T-helper 1 cell (primary cell): ENCODE measurements around the gene TSPAN9.
A peak's percentile ranks its signal among the peaks of the same experiment; 100 is the strongest.

Source experiments
- DNase-seq, 5 donors: peaks; one replicate each; pipeline ENCODE4 v3.0.0-alpha.2; 2012 to 2020

Gene TSPAN9

DNA sequence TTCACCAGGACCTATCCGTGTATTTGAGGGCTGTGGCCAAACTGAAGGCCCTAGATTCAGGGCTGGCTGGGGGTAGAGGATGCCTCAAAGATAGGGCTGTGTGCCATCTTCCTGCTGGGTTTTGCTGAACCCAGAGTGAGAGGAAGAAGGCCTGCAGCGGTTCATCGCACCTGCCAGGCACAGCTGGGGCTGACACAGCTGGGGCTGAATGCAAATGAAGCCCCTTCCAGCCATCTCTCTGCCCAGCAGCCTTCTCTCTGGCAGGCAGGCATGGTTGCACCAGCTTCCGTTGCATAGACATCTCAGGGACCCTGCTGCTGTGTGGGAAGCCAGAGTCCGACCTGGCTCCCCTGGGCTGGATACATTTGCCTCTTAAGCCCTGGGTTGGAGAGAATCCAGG lies 152.4 kb downstream of the TSPAN9 start:
- DNase-seq, result no peak

DNA sequence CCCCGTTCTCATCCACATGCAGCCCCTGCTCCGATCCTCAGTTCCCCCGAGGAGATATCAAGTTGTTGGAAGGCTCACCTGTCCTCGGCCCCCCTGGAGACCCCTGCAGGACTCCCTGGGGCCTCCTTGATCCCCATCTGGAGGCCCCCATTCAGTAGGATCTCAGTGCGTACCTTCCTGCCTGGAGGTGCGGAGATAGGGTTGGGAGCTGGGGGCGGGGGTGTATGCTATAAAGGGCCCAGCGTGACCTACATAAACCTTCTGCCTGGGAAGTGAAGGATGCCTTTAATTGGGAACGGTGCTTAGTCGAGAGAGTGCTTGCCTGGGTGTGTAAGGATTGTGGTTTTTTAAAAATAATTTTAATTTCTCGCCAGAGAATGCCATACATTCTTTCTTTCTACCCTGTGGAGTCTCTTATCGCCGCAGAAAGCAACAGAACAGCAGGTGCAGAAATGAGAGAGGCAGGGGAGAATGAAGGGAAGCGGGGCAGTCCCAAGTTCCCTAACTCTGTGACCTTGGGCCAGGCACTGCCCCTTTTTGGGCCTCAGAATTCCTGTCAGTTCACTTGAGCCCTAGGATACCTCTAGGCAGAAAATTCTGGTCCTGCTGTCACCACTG lies 153.7 kb downstream of the TSPAN9 start:
- no peak for DNase-seq

DNA sequence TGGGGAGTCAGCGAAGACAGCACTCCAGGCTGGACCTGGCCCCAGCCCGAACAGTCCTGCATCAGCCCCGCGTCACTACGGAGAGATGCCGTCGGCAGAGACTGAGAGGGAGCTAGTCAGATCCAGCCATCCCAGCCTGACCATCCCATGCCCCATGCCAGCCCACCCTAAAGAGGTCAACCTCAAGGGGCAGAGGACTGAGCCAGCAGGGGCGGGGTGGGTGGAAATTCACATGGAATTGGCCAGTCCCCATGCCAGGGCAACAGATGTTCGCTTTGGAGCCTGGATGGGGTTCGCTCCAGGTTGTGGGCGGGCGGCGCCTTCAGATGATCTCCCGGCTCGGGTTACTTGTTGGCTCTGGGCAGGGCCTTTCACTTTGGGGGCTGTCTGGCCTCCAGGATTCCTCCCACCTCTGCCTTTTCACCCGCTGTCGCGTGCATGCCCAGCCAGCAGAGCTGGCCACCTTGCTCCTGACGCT lies 154.3 kb downstream of the TSPAN9 start:
- DNase-seq, result no peak

DNA sequence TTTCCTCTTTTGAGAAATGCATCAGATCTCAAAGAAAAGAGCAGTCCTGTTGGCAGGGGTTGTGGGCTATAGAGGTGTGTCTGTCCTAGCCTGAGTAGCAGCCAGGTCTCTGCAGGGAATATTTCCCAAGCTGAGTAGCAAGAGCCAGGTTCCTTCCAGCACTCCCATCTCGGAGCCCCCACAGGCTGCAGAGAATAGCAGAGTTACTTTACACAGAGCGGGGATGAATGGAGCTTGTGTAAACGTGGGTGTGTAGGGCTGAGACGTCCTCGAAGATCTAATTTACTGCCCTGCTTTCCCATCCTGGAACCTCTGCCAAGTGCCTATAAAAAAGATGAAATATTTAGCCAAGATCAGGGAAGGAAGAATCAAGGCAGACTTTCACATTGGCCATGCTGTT lies 156.6 kb downstream of the TSPAN9 start:
- DNase-seq, result no peak

DNA sequence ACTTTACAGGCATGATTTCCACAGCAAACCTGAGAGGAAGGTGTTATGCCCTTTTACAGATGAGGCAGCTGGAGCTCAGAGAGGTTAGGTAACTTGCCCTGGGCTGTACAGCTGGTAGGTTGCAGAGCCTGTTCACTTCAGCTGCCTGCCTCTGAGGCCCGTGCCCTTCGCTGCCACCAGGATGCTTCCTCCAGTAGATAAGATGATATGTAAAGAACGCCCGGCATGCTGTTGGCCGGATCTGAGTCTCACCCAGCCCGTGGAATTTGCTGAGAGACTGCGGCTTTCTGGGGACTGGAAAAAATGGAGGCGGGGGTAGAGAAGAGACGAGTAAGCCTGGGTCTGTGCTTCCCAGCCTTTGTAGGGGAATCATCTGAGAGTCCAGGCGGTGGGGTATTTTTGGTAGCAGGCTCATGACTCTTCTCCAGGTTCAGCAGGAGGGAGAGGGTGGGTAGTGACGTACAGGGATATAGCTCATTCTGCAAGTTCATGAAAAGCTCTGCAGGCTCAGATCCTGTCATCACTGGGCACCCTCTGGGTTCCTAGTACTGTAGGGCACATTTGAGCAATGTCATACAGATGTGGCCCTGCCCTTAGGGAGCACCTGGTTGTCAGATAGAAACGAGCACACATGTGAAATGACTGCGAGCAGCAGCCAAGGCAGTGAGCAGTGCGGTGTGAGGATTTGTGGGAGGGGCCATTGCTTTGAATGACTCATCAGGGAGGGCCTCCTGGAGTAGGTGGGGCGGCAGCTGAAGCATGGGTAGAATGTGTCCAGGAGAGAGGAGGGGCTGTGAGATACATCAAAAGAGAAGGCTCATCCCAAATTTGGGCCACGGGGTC lies 159.4 kb downstream of the TSPAN9 start:
- peak in 1 of 5 donors; percentile 9 for DNase-seq

DNA sequence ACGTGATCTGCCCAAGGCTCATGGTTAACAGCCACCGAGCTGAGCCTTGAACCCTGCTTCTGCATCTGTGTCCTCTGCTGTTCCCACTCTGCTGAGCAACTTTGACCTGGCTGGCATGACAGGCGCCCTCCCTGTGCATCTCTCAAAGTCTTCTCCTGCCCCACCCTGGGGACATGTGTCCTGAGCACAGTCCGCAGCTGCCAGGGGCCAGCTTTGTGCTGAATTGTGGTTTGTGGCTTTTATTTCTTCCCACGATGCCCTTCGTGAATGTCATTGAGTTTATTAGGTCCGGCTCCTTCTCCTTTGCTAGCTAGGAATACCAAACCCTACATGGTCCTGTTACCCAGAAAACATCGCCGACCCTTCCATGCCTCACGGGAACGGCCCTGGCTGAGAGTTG lies 161.0 kb downstream of the TSPAN9 start:
- DNase-seq, result no peak

DNA sequence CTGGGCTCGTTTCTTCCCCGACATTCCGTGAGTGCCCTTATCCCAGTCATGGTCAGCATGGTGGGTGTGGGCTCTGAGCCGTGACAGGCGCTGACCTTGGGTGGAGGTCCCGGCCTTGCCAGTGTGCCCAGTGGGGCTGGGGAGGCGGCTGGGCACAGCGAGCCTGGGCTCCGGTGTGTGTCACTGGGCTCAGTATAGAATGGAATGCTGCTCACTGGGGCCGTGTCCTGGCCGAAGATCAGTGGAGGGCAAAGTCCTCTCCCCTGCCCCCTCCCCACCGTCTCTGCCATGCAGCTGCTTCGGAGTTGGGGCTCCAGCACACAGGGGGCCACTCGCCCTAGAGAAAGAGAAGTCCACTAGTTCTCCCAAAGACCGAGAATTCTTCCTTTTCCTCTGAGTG lies 164.4 kb downstream of the TSPAN9 start:
- DNase-seq, result no peak

DNA sequence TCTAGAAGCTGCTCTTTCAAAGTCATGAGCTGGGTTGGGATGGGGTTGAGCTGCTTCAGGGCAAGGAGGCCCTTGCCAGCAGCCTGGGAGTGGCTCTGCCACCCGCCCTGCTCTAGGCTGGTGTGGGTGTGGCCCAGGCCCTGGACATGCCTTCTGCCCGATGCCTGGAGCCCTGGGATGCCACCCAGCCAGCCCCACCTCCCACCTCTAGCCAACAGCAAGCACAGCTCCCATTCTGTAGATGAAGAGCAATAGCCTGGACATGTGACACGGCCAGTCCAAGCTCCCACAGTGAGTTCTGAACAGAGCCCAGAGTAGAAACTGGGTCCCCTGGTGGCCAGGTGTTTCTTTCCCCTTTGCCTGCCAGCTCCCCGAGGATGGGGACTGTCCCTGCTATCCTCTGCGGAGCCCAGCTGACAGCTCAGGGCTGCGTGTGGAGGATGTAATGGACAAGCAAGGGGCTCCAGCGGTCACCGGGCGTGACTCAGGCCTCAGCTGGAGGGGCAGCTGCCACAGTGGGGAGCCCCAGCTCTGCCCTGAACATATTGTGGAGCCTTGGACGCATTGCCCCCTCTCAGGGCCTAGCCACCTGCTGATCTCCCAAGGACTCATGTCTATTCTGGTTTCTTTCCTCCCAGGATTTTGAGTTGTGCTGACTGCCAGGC lies 165.2 kb downstream of the TSPAN9 start:
- DNase-seq, result no peak

DNA sequence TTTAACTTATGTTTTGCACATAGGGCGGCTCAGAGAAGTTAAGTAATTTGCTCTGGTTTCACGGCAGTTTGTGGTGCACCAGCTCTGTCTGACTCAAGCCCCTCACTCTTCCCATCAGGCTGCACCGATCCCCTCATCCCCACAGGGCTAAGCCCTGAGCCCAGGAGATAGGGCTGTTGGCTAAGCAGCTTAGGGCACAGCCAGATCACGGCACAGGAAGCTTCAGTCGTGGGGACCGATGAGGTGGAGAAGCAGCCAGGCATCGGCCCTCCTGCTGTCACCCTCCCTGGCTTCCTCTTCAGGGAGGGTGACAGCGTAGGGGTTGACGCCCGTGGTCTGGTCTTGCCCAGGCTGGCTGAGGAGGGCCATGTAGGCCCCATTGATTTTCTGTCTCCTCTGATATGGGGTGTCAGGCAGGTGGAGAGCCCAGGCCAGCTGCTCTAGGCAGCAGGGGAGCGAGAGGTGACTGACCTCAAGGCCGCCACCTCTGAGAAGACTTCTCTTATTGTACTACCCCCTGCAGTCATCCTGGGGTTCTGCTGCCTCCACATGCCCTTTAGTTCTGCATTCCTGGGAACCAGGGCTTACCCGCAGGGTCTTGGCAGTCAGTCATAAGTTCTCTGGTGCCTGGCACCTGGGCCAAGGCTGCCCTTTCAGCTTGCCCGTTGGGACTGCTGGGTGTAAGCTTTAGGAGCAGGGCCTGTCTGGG lies 166.4 kb downstream of the TSPAN9 start:
- DNase-seq, result no peak

DNA sequence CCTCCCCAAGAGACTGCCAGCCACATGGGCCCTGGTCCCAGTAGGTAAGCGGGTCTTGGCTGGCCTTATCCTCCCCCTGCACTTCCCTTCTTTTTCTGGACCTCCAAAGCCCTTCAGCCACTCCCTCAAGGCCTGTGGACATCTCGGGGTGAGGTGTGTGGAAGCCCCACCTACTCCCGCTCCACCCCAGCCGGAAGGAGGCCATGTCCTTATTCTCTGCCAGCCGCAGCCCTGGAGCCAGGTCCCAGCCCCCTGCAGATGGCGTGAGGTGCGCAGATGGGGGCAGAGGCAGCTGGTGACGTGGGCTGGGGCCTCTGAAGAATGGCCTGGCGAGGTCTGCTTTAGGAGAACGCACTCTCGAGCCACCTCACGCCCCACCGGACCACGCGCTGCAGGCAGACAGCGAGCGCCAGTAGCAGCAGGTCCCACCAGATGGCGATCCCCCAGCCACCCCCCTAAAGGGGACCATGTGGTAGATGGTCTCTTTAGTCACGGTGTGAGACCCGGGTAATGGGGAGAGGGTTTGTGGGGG lies 167.1 kb downstream of the TSPAN9 start:
- no peak for DNase-seq

DNA sequence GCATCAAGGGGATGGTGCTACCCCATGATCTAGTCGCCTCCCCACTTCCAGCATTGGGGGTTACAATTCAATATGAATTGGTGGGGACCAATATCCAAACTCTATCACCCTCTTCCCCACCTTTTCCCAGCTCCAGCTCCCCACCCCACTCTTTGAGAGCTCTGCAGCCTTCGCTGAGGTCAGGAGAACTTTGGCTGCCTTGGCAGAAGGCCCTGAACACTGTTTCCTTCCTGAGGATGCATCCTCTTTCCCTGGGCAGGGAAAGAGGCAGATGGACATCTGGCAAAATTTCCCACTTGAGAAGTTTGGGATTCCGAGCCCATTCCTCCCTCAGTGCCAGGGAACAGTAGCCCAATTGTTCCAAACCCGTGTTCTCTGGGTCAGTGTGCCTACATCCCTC lies 169.1 kb downstream of the TSPAN9 start:
- no peak for DNase-seq

DNA sequence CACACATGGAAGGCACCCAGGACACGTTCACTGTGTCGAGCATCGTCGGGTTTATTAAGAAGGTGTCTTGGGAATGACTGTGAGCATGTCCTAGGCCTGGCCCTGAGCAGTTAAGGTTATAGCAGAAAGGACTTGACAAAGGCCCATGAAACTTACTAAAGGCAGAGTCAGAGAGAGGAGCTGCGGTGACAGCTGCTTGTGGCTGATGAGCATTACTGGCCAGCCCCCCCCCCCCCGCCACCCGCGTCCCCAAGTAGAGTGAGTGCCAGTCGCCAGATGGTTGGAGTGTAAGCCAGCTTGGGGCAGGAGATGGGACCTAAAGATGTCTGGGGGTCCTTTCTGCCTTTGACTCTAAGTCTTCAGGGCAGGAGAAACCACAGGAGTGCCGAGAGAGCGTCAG lies 169.9 kb downstream of the TSPAN9 start:
- DNase-seq, result no peak

DNA sequence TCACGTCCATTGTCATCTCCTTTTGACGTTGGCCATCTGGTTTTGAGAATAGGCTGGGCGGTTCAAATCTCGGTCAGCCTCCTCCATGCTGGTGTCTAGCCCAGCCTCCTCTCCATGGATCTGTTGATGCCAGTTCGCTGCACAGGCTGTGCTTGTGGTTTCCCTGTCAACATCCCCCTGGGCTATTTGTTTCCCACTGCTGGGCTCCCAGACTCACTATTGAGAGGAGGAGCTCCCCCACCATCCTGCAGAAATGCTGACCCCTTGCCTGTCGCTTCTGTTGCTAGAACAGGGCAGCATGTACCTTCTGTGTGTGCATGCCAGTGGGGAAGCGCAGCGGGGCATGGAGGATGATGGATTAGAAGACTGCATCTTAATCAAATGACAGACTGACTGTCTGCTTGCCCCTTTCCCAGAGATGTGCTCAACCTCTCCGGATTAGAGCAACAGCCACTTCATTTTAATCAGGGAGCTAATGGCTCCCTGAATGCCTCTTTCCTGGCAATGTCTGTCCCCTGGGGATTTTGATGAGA lies 170.5 kb downstream of the TSPAN9 start:
- no peak for DNase-seq

DNA sequence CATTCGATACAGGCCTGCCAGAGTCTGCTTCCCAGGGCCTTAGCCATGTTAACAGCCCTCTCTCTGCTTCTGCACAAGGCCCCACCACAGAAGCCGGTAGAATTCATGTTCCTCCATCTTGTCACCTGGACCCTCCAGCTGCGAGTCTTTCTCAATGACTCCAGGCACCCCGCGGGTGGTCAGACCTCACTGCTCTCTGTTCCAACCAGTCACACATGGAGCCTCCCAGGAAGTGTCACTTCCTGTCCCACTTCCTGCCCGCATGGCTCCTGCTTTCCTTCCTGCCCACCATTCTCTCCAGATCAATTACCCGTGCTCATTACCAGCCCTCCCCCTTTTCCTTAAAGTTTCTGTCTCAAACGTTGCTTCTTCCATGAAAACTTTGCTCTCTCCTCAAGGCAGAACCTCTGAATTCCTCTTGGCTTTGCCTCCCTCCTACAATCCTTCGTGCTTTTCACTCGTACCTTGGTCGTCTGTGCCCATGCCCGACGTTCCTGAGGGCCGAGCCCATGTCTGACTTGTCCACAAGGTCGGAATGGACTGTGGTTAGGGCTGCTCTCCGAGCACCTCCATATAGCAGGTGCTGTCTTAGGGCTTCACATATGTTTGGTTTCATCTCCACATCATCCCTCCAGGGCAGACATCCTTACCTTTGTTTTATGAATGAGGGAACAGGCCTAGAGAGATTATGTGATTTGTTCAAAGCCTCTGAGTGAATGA lies 172.1 kb downstream of the TSPAN9 start:
- DNase-seq, result no peak

DNA sequence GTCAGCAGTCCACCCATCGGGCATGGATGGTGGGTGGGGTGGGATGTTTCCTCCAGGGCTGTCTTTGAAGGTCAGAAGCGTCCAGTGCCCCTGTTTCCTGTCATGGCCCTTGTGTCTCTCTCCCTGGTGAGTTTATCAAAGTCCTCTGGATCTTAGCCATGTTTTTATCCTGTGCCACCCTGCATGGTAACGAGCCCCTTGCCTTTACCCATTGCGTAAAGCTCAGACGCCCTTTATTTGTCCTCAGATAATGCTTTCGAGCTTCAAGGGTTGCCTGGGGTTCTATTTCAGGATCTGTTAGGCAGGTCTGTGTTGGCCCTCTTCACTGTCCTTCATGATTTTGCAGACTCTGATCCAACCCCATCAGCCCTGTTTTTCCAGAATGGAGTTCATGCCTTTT lies 172.9 kb downstream of the TSPAN9 start:
- no peak for DNase-seq

DNA sequence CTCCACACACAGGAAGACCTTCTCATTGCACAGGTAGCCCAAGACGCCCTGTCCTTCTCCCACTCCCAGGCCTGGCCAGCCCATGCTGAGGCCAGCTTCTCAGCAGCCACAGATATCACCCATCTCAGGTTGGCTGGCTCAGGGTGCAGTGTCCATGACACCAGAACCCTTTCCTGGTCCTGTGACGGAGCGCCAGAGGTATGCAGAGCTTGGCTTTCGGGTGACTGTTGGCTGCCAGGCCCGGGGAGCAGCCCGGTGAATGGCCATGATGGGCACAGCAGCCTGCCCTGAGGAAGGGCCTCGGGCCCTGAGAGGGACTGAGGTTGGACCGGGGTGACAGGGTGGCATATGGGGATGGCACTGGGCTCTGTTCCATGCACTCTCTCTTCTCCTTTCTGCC lies 173.4 kb downstream of the TSPAN9 start:
- no peak for DNase-seq

DNA sequence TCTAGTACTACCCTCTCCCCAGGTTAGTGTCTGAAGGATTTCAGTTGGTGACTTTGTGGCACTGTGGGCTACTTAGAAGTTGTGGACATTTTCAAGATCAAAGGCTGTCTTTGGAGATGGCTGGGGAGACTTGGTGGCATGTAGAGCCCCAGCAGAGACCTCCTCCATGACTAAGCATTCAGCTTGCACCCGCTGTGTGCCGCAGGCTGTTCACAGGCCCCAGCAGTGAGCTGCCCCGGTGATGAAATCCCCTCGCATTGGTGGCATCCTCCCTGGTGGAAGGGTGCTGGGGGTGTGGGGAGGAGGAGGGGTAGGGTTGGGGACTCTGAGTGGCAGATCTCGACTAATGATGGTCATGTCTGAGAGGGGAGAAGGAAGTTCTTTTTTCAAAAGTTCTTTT lies 173.9 kb downstream of the TSPAN9 start:
- no peak for DNase-seq

DNA sequence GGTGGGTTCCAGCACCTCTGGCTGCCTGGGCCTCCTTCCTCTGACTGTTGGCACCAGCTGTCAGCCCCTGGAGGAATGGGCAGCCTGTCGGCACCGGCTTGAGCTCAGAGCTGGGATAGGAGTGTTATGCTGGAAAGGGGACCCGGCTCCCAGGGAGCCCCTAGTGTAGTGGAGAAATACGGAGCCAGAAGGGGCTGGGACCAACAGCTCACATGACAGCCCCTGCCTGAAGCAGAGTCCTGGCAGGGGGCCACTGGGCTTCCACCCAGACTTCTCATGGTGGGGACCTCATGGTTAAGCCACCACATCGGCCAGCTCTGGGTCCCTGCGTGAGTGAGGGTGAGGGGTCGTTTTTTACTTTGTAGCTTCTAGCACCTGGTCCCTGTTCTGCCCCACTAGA lies 174.5 kb downstream of the TSPAN9 start:
- no peak for DNase-seq

DNA sequence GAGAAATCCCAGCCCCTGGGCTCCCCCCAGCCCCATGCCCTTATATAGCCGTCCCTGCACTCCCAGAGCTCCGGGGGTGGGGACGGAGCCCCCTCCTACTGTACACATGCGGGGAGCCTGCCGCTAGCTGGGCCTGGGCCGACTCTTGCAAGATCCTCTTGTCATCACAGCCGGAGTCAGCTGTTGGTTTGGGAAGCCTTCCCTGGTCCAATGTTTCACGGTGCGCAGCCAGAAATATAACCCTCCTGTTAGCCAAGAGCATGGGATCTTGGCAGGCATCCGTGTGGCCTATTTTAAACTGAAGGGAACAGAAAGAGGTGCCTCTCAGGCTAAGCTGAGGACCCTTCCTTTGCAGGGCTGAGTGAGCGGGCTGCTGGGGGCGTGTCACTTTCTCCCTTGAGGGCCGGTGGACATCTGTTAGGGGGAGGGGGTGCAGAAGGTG lies 175.3 kb downstream of the TSPAN9 start:
- DNase-seq, result no peak

DNA sequence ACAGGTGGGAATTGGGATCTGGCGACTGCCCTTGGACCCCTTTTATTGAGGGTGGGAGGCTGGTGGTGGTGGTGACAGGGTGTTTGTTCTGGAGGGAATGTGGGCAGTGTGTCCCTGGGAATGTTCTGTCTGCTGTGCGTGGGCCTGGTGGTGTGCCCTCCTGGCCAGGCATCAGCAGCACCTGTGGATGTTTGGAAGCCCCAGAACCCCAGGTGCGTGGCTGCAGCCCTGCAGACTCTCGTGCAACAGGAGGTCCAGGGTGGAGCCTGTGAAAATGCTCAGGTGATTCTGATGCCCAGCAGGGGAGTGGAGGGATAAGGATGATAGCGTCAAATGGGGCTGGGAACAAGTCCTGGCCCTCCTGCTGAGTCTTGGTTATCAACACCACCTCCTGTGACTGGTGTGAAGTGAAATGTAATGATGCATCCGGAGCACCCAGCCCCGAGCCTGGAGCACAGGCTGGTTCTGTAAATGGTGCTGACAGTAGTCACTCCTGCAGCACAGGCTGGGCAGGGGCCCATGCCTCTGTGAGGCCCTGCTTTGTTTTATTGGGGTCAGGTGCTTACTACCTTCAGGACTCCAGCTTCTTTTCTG lies 176.6 kb downstream of the TSPAN9 start:
- no peak for DNase-seq

DNA sequence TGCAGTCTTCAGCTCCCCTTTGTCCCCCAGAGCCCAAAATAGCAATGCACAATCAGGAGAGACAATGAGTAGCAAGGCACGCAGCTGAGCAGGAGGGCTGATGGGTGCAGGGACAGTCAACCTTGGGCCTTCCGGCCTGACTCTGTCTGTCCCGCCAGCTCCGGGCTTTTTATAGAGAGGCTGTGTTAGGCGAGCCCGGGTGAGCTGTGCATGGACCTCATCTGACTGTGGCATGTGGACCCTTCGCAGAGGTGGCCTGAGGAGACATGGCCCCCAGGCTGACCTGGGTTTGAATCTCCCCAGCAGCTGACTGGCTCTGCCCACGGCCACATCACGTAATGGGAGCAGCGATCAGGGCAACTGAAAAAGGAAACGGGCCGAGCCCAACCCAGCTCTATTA lies 177.9 kb downstream of the TSPAN9 start:
- DNase-seq, result no peak
